IMR-90 (cell line): ENCODE data around the gene DEUP1. TPM values are rescaled to one million over a fixed set of nuclear protein-coding genes. Genes with fewer than 3 reads are reported as not detected.
A peak's percentile ranks its signal among the peaks of the same experiment; 100 is the strongest.

Source experiments
- ATAC-seq: fragments of 200-7000 bp; cut with Tn5 transposase; 2 replicates; pipeline ENCODE4 v1.9.1; 2020; ENCODE audit warnings: low read depth, mild to moderate bottlenecking, moderate library complexity
- BruUV-seq: library from RNA; stranded (reverse); fragments of 400-500 nt; replicated peaks from 2 replicates; lab custom pipeline; 2021; lab: Mats Ljungman, UMichigan
- CTCF ChIA-PET: fragments of 300-600 bp; formaldehyde crosslinking; extraction: SDS; loops from one replicate; lab custom pipeline; 2021; ENCODE audit warnings: antibody characterized with exemption; lab: Yijun Ruan, JAX
- POLR2A ChIA-PET: fragments of 300-600 bp; sonication (Branson Sonifier 250); formaldehyde crosslinking; loops from one replicate; lab custom pipeline; 2022; ENCODE audit warnings: antibody characterized with exemption; ENCODE audit not compliant: unreplicated experiment; lab: Charles Lee
- DNase-seq: peaks from one replicate; pipeline ENCODE4 v3.0.0; 2013
- H2AFZ ChIP-seq: replicated peaks from 2 replicates; pipeline ENCODE3; 2013; ENCODE audit warnings: low read length, mild to moderate bottlenecking; ENCODE audit not compliant: poor library complexity
- H2AK5ac ChIP-seq: 2 replicates; pipeline ENCODE4 v1.6.1; 2013; ENCODE audit warnings: low read depth, low read length, inconsistent platforms
- H2AK9ac ChIP-seq: replicated peaks from 2 replicates; pipeline ENCODE3; 2013; ENCODE audit warnings: mild to moderate bottlenecking, low read depth, low read length, moderate library complexity; ENCODE audit not compliant: poor library complexity
- H2BK120ac ChIP-seq: 2 replicates; pipeline ENCODE4 v1.6.1; 2013; ENCODE audit warnings: low read depth, low read length, inconsistent platforms
- H2BK15ac ChIP-seq: 3 replicates; pipeline ENCODE4 v1.6.1; 2013; ENCODE audit warnings: low read depth, low read length, inconsistent platforms
- H2BK20ac ChIP-seq: 2 replicates; pipeline ENCODE4 v1.6.1; 2013; ENCODE audit warnings: low read depth, mild to moderate bottlenecking, inconsistent platforms, low read length, moderate library complexity
- H2BK5ac ChIP-seq: 2 replicates; pipeline ENCODE4 v1.6.1; 2013; ENCODE audit warnings: mild to moderate bottlenecking, low read depth, low read length, inconsistent platforms; ENCODE audit not compliant: poor library complexity, severe bottlenecking
- H3K14ac ChIP-seq: replicated peaks from 2 replicates; pipeline ENCODE4 v1.6.1; 2013; ENCODE audit warnings: low read depth, low read length, inconsistent platforms
- H3K18ac ChIP-seq: 2 replicates; pipeline ENCODE4 v1.6.1; 2013; ENCODE audit warnings: low read depth, low read length, control low read depth
- H3K23ac ChIP-seq: 2 replicates; pipeline ENCODE4 v1.6.1; 2013; ENCODE audit warnings: low read depth, low read length, inconsistent platforms
- H3K27ac ChIP-seq: 2 replicates; pipeline ENCODE4 v1.5.1; 2013; ENCODE audit warnings: mild to moderate bottlenecking, control low read depth, low read length; ENCODE audit not compliant: insufficient read depth
- H3K27me3 ChIP-seq: 2 replicates; pipeline ENCODE4 v1.6.1; 2013; ENCODE audit warnings: low read length; ENCODE audit not compliant: control insufficient read depth, insufficient read depth
- H3K36me3 ChIP-seq: 2 replicates; pipeline ENCODE4 v1.6.1; 2013; ENCODE audit warnings: low read length, mixed read lengths; ENCODE audit not compliant: control insufficient read depth, insufficient read depth
- H3K4ac ChIP-seq: 2 replicates; pipeline ENCODE4 v1.6.1; 2013; ENCODE audit warnings: low read depth, low read length, inconsistent platforms
- H3K4me1 ChIP-seq: 2 replicates; pipeline ENCODE4 v1.6.1; 2013; ENCODE audit warnings: low read length, mixed read lengths; ENCODE audit not compliant: control insufficient read depth, insufficient read depth
- H3K4me2 ChIP-seq: 2 replicates; pipeline ENCODE4 v1.6.1; 2013; ENCODE audit warnings: low read depth, mild to moderate bottlenecking, control low read depth, low read length, moderate library complexity
- H3K4me3 ChIP-seq: 2 replicates; pipeline ENCODE4 v1.5.1; 2013; ENCODE audit warnings: low read depth, mild to moderate bottlenecking, control low read depth, low read length, moderate library complexity; ENCODE audit not compliant: insufficient read depth
- H3K56ac ChIP-seq: 2 replicates; pipeline ENCODE4 v1.6.1; 2013; ENCODE audit warnings: low read length, inconsistent platforms; ENCODE audit not compliant: insufficient read depth; ENCODE audit errors: extremely low read depth
- H3K79me1 ChIP-seq, 2 experiments: 2 replicates each; pipeline ENCODE4 v1.6.1; 2013; ENCODE audit warnings: low read length in 2 of 2, inconsistent platforms in 1 of 2, low read depth in 1 of 2
- H3K9ac ChIP-seq: 2 replicates; pipeline ENCODE4 v1.6.1; 2013; ENCODE audit warnings: low read depth, low read length, control low read depth
- H3K9me1 ChIP-seq: 2 replicates; pipeline ENCODE4 v1.6.1; 2013; ENCODE audit warnings: low read length, inconsistent platforms; ENCODE audit not compliant: insufficient read depth
- H3K9me3 ChIP-seq: 2 replicates; pipeline ENCODE4 v1.6.1; 2013; ENCODE audit warnings: low read length; ENCODE audit not compliant: control insufficient read depth, insufficient read depth
- H4K20me1 ChIP-seq: 2 replicates; pipeline ENCODE4 v1.6.1; 2013; ENCODE audit warnings: low read length, inconsistent platforms; ENCODE audit not compliant: insufficient read depth
- H4K5ac ChIP-seq: 2 replicates; pipeline ENCODE4 v1.6.1; 2013; ENCODE audit warnings: mild to moderate bottlenecking, low read depth, low read length, control low read depth
- H4K8ac ChIP-seq, 2 experiments: 2 replicates each; pipeline ENCODE4 v1.6.1; 2013; ENCODE audit warnings: low read depth in 2 of 2, low read length in 2 of 2, control low read depth in 1 of 2, inconsistent platforms in 1 of 2
- H4K91ac ChIP-seq: 2 replicates; pipeline ENCODE4 v1.6.1; 2013; ENCODE audit warnings: low read depth, low read length, inconsistent platforms; ENCODE audit not compliant: insufficient read depth
- MAFK ChIP-seq: IDR thresholded peaks from 2 replicates; pipeline ENCODE4 v1.6.1; 2012; ENCODE audit warnings: low read depth, low read length, improper control_type of control experiment
- WGBS, 2 experiments: methylation state at CpG; one replicate each; pipeline versions ENCODE4 v1.1.5 to v1.1.7; 2013; ENCODE audit warnings: missing lambda C conversion rate in 2 of 2; ENCODE audit not compliant: insufficient read length in 1 of 2; ENCODE audit errors: extremely low coverage in 2 of 2; 5-methylcytosine and 5-hydroxymethylcytosine counted together
- dilution Hi-C: fragments of 300-500 bp; cut with HindIII; formaldehyde crosslinking; loops from one replicate; pipeline ENCODE4 v1.14.3; 2018; ENCODE audit warnings: low sequenced_read_pairs; ENCODE audit not compliant: unreplicated experiment
- in situ Hi-C: fragments of 300-500 bp; cut with MboI; formaldehyde crosslinking; loops from 3 replicates; pipeline ENCODE4 v1.14.3; 2019; ENCODE audit warnings: low sequenced_read_pairs, inconsistent platforms, mixed read lengths
- intact Hi-C: fragments of 100-400 bp; cut with micrococcal nuclease; formaldehyde crosslinking; loops from 2 replicates; pipeline ENCODE4 v1.10.0; 2022
- polyA plus RNA-seq, 3 experiments: library from polyadenylated mRNA; depleted of rRNA; stranded (reverse); fragments of >200 nt; gene quantifications; 2 replicates each; pipeline ENCODE4 v1.2.3, GENCODE V29; 2012; ENCODE audit warnings: low replicate concordance in 1 of 3
- total RNA-seq: library from RNA; depleted of rRNA; stranded (reverse); fragments of >200 nt; gene quantifications from 2 replicates; pipeline ENCODE4 v1.2.3, GENCODE V29; 2012
- TF ChIP-seq, protein P1 (sequence below): fragments of 150-350 bp; IDR thresholded peaks from 2 replicates; pipeline ENCODE4 v1.6.1; 2016; ENCODE audit warnings: low read depth, mild to moderate bottlenecking, low read length, moderate library complexity, borderline replicate concordance
- TF ChIP-seq, protein P2 (sequence below): fragments of 150-350 bp; IDR thresholded peaks from 2 replicates; pipeline ENCODE4 v1.6.1; 2017; ENCODE audit warnings: mild to moderate bottlenecking, antibody characterized with exemption, low read length, low read depth

Gene DEUP1
- total and polyA plus RNA-seq, 2 of the 4 experiments (the other 2 are of a cell fraction) = not detected

DNA sequence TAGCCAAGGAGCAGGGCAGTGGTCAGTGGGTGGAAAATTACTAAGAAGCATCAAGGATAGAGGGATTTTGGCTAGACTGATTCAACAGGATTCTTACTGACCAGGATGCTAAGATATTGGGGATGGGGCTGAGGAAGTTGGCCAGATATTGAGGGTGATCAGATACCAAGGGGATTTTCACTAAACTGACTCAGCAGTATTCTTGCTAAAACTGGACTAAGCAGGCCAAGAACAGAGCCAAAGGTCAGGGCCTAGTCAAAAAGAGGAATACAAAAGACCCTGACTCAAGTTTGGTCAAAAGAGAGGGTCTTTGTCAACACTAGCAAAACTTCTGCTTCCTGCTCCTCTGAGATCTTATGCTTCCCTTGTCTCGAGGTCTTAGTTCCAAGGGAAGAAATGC lies 38.6 kb upstream of the DEUP1 start:
- Histone ChIP-seq H3K18ac (no peak overlapping the region), H2BK120ac (no peak overlapping the region), H3K56ac (no peak overlapping the region), H3K4ac (no peak overlapping the region), H2AFZ (no peak overlapping the region), H2AK9ac (no peak overlapping the region), H3K27me3 (no peaks in the 10 kb centered on the region), H3K14ac (no peak overlapping the region), H2BK15ac (no peak overlapping the region), H4K5ac (no peak overlapping the region), H3K36me3 (no peaks in the 10 kb centered on the region), H3K23ac (no peak overlapping the region), H2BK20ac (no peak overlapping the region), H3K27ac (no peak overlapping the region), H3K9me1 (no peaks in the 10 kb centered on the region), H2AK5ac (no peak overlapping the region), H3K4me1 (no peaks in the 10 kb centered on the region), H4K20me1 (no peaks in the 10 kb centered on the region), H3K9ac (no peak overlapping the region), H4K91ac (no peak overlapping the region), H3K79me1 (no peaks in the 10 kb centered on the region), H3K4me3 (no peak overlapping the region), H2BK5ac (no peak overlapping the region), H3K4me2 (no peak overlapping the region), H4K8ac (no peak overlapping the region), H3K9me3 (no peaks in the 10 kb centered on the region)
- in situ Hi-C loops = no loop called here
- dilution Hi-C loops = no loop called here
- WGBS, 2 experiments = no CpG with 5 or more reads among the region's 1 CpG
- DNase-seq = no peak
- TF ChIP-seq, protein P1, sequence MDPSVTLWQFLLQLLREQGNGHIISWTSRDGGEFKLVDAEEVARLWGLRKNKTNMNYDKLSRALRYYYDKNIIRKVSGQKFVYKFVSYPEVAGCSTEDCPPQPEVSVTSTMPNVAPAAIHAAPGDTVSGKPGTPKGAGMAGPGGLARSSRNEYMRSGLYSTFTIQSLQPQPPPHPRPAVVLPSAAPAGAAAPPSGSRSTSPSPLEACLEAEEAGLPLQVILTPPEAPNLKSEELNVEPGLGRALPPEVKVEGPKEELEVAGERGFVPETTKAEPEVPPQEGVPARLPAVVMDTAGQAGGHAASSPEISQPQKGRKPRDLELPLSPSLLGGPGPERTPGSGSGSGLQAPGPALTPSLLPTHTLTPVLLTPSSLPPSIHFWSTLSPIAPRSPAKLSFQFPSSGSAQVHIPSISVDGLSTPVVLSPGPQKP = no peak
- TF ChIP-seq, protein P2, sequence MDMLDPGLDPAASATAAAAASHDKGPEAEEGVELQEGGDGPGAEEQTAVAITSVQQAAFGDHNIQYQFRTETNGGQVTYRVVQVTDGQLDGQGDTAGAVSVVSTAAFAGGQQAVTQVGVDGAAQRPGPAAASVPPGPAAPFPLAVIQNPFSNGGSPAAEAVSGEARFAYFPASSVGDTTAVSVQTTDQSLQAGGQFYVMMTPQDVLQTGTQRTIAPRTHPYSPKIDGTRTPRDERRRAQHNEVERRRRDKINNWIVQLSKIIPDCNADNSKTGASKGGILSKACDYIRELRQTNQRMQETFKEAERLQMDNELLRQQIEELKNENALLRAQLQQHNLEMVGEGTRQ = no peak
- peak; percentile 51 for TF ChIP-seq MAFK
- ChIA-PET CTCF (no interaction called here), POLR2A (no interaction called here)
- no TSS peak for BruUV-seq
- intact Hi-C loops = no loop called here
- ATAC-seq = no peak
